Body of pancreas (tissue), 4 donors: ENCODE data around the gene TMC5.

Experiments used
- CTCF ChIP-seq, 7 experiments: fragments of 450-650 bp in 4 of 7; fragments of 200-600 bp in 3 of 7; sonication (generic) in 3 of 7; IDR thresholded peaks; one replicate each; pipeline ENCODE4 v1.5.1; 2016 to 2019; ENCODE audit warnings: antibody characterized with exemption in 7 of 7
- POLR2A ChIP-seq, 3 donors: fragments of 450-650 bp; IDR thresholded peaks; one replicate each; pipeline ENCODE4 v1.6.1; 2016; ENCODE audit warnings: antibody characterized with exemption in 3 of 3, mild to moderate bottlenecking in 2 of 3

DNA sequence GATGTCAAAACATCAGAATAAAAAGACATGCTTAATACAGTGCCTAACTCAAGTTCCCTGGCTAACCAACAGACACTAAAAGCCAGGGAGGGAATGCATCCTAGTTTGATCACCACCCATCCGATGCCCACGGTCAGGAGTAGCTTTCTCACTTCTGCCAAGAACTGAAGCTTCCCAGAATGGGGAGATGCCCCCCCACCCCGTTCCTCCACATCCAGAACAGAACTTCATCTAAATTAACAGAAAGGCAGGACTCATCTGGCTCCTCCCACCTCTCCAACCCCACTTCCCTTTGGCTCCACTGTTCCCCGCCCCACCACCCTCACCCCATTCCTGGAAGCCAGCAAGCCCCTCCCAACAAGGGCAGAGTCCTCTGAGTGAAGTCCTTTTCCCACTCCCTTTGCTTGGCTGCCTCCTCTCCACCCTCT lies 70.5 kb downstream of the TMC5 start:
- TF ChIP-seq POLR2A (IDR thresholded peaks at IDR 0.05) (no peak), CTCF (IDR thresholded peaks at IDR 0.05) (no peak)
